Measurements from ENCODE around the gene MAFF.
A peak's percentile ranks its signal among the peaks of the same experiment; 100 is the strongest.

Gene MAFF

DNA sequence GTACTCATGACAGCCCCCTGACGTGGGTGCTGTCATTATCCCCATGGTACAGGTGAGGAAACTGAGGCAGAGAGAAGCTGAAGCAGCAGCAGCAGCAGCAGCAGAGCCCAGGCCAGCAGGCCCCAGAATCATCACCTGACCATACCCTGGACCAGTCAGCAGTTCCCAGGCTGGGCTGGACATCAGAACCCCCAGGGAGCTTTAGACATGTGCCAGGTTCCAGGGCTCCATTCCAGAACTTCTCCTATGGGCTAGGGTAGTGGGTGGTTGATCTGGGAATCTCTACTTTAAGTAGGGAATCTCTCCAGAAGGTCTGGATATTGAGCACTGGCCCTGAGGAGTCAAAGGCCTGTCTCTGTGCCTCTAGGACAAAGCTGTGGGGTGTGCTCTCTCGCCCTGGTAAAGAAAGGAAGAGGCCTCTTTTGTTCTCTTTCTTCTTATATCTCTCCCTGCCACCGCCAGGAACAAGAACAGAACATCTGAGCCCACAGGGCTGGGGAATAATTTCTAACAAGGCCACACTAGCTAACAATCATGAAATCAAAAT lies 26.6 kb downstream of the MAFF start:
- H2AFZ ChIP-seq (ENCODE audit: low read depth) = no peak overlapping the region
- peak overlapping the region; percentile 33; the same call in 1 of the 2 replicates for H3K4me2 ChIP-seq
- H3K27me3 ChIP-seq (ENCODE audit: insufficient read depth, low read depth) = no peaks in the 10 kb centered on the region
- no peak overlapping the region for H3K4me3 ChIP-seq (IDR thresholded peaks at IDR 0.05; ENCODE audit: insufficient read depth, low read depth, low read length)
- H3K36me3 ChIP-seq (ENCODE audit: insufficient read depth) = no peaks in the 10 kb centered on the region
- TF ChIP-seq, protein P1, sequence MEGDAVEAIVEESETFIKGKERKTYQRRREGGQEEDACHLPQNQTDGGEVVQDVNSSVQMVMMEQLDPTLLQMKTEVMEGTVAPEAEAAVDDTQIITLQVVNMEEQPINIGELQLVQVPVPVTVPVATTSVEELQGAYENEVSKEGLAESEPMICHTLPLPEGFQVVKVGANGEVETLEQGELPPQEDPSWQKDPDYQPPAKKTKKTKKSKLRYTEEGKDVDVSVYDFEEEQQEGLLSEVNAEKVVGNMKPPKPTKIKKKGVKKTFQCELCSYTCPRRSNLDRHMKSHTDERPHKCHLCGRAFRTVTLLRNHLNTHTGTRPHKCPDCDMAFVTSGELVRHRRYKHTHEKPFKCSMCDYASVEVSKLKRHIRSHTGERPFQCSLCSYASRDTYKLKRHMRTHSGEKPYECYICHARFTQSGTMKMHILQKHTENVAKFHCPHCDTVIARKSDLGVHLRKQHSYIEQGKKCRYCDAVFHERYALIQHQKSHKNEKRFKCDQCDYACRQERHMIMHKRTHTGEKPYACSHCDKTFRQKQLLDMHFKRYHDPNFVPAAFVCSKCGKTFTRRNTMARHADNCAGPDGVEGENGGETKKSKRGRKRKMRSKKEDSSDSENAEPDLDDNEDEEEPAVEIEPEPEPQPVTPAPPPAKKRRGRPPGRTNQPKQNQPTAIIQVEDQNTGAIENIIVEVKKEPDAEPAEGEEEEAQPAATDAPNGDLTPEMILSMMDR (conservative IDR thresholded peaks at IDR 0.05; ENCODE audit: low read depth, low read length) = no peak
- no peaks in the 10 kb centered on the region for H3K79me2 ChIP-seq (ENCODE audit: insufficient read depth, low read depth)
- no peak overlapping the region for H3K9ac ChIP-seq
- H3K4me1 ChIP-seq (ENCODE audit: low read depth, poor library complexity, severe bottlenecking) = peaks cover 11% of the 10 kb centered on the region
- H3K27ac ChIP-seq = peak overlapping the region; percentile 26; the same call in 1 of the 2 replicates
- no peaks in the 10 kb centered on the region for H4K20me1 ChIP-seq (ENCODE audit: insufficient read depth)

DNA sequence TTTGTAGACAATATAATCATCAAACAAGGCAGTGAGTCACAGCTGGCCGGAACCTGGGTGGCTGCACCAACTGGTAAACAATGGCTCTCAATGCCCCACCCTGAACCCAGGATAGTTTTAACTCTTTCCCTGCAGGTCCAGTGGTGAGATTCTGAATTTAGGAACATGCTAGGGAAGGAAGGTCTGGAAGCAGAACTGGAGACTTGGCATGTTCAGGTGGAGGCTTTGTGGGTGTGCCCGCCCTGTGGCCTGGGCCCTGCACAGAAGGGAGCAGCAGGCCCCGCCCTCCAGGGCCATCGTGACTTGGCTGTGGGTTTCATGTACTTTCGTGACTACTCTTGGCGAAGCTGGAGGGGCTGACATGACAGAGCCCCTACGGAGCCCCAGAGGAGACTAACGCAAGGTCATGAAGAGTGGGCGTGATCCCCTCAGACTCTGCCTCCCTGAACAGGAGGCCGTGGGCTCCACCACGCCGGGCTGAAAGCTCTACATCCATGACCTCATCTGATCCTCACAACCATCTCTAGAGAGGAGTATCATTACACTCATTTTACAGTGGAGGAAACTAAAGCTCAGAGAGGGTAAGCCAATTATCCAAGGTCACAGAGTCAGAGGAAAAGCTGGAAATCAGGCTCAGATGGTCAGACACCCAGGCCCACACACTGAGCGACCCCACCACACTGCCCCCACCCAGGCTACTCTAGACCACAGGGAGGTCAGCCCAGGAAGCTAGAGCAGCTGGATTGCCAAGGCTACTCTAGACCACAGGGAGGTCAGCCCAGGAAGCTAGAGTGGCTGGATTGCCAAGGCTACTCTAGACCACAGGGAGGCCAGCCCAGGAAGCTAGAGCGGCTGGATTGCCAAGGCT lies 27.3 kb downstream of the MAFF start:
- H3K4me3 ChIP-seq (IDR thresholded peaks at IDR 0.05; ENCODE audit: insufficient read depth, low read depth, low read length) = no peak overlapping the region
- H4K20me1 ChIP-seq (ENCODE audit: insufficient read depth) = no peaks in the 10 kb centered on the region
- H3K27ac ChIP-seq = peak overlapping the region; percentile 26; the same call in 1 of the 2 replicates
- no peaks in the 10 kb centered on the region for H3K27me3 ChIP-seq (ENCODE audit: insufficient read depth, low read depth)
- no peak overlapping the region; the same call in 1 of the 2 replicates for H3K9ac ChIP-seq
- H3K4me2 ChIP-seq = peak overlapping the region; percentile 33; the same call in 1 of the 2 replicates
- H3K4me1 ChIP-seq (ENCODE audit: low read depth, poor library complexity, severe bottlenecking) = peaks cover 11% of the 10 kb centered on the region
- TF ChIP-seq, protein P1 (conservative IDR thresholded peaks at IDR 0.05; ENCODE audit: low read depth, low read length) = no peak
- no peak overlapping the region; the same call in 1 of the 2 replicates for H2AFZ ChIP-seq (ENCODE audit: low read depth)
- no peaks in the 10 kb centered on the region for H3K79me2 ChIP-seq (ENCODE audit: insufficient read depth, low read depth)
- no peaks in the 10 kb centered on the region for H3K36me3 ChIP-seq (ENCODE audit: insufficient read depth)

DNA sequence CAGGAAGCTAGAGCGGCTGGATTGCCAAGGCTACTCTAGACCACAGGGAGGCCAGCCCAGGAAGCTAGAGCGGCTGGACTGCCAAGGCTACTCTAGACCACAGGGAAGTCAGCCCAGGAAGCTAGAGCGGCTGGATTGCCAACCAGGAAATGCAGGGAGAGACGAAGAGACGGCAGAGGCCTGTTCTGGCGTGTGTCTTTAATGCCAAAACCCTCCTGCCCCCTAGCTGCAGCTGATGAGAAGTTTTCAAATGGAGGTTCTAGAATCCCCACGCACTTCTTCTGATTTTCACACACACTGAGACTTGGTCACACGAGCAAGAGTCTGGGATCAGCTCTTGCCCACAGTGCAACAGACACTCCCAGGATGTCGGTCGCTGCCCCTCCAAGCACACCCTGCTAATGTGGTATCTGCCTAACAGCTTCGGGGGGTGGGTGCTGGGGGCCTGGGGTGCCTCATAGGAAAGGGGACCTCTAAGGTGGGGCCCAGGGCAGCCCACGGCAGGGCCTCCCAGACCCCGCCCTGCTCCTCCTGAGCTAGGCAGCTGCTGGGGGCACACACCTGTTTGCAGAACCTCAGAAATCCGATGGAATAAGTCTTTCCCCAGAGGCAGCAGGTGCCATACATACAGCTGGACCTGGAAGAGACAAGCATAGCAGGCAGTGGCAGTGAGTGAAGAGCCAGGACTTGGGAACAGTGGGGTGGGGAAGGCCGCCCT lies 28.5 kb downstream of the MAFF start:
- no peaks in the 10 kb centered on the region for H4K20me1 ChIP-seq (ENCODE audit: insufficient read depth)
- no peaks in the 10 kb centered on the region for H3K27me3 ChIP-seq (ENCODE audit: insufficient read depth, low read depth)
- H3K4me1 ChIP-seq (ENCODE audit: low read depth, poor library complexity, severe bottlenecking) = peaks cover 11% of the 10 kb centered on the region
- no peaks in the 10 kb centered on the region for H3K79me2 ChIP-seq (ENCODE audit: insufficient read depth, low read depth)
- H3K9ac ChIP-seq = no peak overlapping the region
- H3K4me3 ChIP-seq (IDR thresholded peaks at IDR 0.05; ENCODE audit: insufficient read depth, low read depth, low read length) = no peak overlapping the region
- H2AFZ ChIP-seq (ENCODE audit: low read depth) = no peak overlapping the region
- TF ChIP-seq, protein P1 (conservative IDR thresholded peaks at IDR 0.05; ENCODE audit: low read depth, low read length) = 0 out of 2 replicates have a peak, but pooled peaks have one; percentile 23
- no peaks in the 10 kb centered on the region for H3K36me3 ChIP-seq (ENCODE audit: insufficient read depth)
- H3K27ac ChIP-seq = no peak overlapping the region
- H3K4me2 ChIP-seq = no peak overlapping the region

DNA sequence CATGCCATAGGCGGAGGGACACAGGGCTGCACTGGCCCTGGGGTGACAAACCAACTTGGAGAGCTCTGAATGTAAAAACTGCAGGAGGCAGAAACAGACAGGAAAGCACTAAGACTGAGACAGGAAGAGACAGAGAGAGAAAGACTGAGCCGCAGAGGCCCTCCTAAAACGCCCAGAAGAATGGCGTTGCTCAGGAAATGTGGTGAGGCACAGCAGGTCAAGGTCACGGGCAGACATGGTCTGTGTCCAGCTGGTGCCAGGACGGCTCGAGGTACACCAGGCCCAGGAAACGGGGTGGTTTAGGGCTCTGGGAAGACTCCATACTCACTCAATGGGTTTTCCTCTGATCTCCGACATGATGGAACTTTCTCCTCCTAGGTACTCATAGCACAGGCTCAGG lies 29.1 kb downstream of the MAFF start:
- H3K36me3 ChIP-seq (ENCODE audit: insufficient read depth) = no peaks in the 10 kb centered on the region
- no peak overlapping the region for H2AFZ ChIP-seq (ENCODE audit: low read depth)
- H3K4me1 ChIP-seq (ENCODE audit: low read depth, poor library complexity, severe bottlenecking) = peaks cover 11% of the 10 kb centered on the region
- H3K9ac ChIP-seq = no peak overlapping the region
- no peaks in the 10 kb centered on the region for H3K27me3 ChIP-seq (ENCODE audit: insufficient read depth, low read depth)
- no peak overlapping the region for H3K4me3 ChIP-seq (IDR thresholded peaks at IDR 0.05; ENCODE audit: insufficient read depth, low read depth, low read length)
- H3K4me2 ChIP-seq = no peak overlapping the region
- H4K20me1 ChIP-seq (ENCODE audit: insufficient read depth) = no peaks in the 10 kb centered on the region
- H3K79me2 ChIP-seq (ENCODE audit: insufficient read depth, low read depth) = no peaks in the 10 kb centered on the region
- TF ChIP-seq, protein P1 (conservative IDR thresholded peaks at IDR 0.05; ENCODE audit: low read depth, low read length) = no peak
- H3K27ac ChIP-seq = no peak overlapping the region

Measured in KMS-11 (cell line).